AG04449 (cell line): ENCODE measurements around the gene TMEM176A.
"Not testable (repeated sequence)": the region's sequence is repeated elsewhere in the genome, so short reads cannot be mapped to it uniquely, and the experiment has no call there.

Experiments used
- CTCF ChIA-PET: fragments of 350-600 bp; formaldehyde crosslinking; extraction: SDS; loops from one replicate; lab custom pipeline; 2021; ENCODE audit warnings: antibody characterized with exemption; lab: Yijun Ruan, JAX
- POLR2A ChIA-PET: fragments of 400-600, 350-600 bp; formaldehyde crosslinking; extraction: SDS; loops from one replicate; lab custom pipeline; 2020; ENCODE audit warnings: antibody characterized with exemption, inconsistent platforms; lab: Yijun Ruan, JAX
- DNase-seq: peaks from one replicate; pipeline ENCODE4 v3.0.0-alpha.2; 2010; ENCODE audit warnings: low read depth, low spot score
- H3K4me3 ChIP-seq: 2 replicates; pipeline ENCODE4 v1.5.1; 2011; ENCODE audit warnings: low read depth, mild to moderate bottlenecking, control low read depth, low read length
- CTCF ChIP-seq: IDR thresholded peaks from one replicate; pipeline ENCODE4 v1.5.1; 2011; ENCODE audit warnings: mild to moderate bottlenecking, moderate library complexity, low read length, control low read depth, inconsistent platforms; ENCODE audit not compliant: insufficient read depth; ENCODE audit errors: missing control alignments

TMEM176A gene

GRCh38 chr7:150755473-150756099 is 45.0 kb upstream of the TMEM176A start:
- ChIA-PET CTCF (interaction anchor here (1.3 kb wide), 1 partner anchor 23 kb away, joined by 3 read pairs; no protein-coding TSS in a partner anchor), POLR2A (no interaction called here)
- no peak overlapping the region for H3K4me3 ChIP-seq
- no peak for DNase-seq
- TF ChIP-seq CTCF: no peak

- no peak overlapping the region for H3K4me3 ChIP-seq
- no peak for DNase-seq
- POLR2A ChIA-PET: no interaction called here
- no peak for TF ChIP-seq CTCF
- CTCF ChIA-PET: no interaction called here
Observed at GRCh38 chr7:150756166-150756565, 44.4 kb upstream of the TMEM176A start.

GRCh38 chr7:150756858-150757257 is 43.7 kb upstream of the TMEM176A start:
- no peak for DNase-seq

GRCh38 chr7:150759479-150759878 is 41.1 kb upstream of the TMEM176A start:
- ChIA-PET POLR2A (no interaction called here), CTCF (interaction anchor here (0.8 kb wide), 1 partner anchor 19 kb away, joined by 4 read pairs; no protein-coding TSS in a partner anchor)
- TF ChIP-seq CTCF: no peak

More at GRCh38 chr7:150756858-150757257, 43.7 kb upstream of the TMEM176A start:
- ChIA-PET POLR2A (no interaction called here), CTCF (no interaction called here)
- no peak overlapping the region for H3K4me3 ChIP-seq
- TF ChIP-seq CTCF: no peak

GRCh38 chr7:150766334-150766709 is 34.2 kb upstream of the TMEM176A start:
- no peak for TF ChIP-seq CTCF
- ChIA-PET CTCF (no interaction called here), POLR2A (no interaction called here)
- no peak overlapping the region for H3K4me3 ChIP-seq
- no peak for DNase-seq

More at GRCh38 chr7:150759479-150759878, 41.1 kb upstream of the TMEM176A start:
- DNase-seq: no peak
- no peak overlapping the region for H3K4me3 ChIP-seq

DNA sequence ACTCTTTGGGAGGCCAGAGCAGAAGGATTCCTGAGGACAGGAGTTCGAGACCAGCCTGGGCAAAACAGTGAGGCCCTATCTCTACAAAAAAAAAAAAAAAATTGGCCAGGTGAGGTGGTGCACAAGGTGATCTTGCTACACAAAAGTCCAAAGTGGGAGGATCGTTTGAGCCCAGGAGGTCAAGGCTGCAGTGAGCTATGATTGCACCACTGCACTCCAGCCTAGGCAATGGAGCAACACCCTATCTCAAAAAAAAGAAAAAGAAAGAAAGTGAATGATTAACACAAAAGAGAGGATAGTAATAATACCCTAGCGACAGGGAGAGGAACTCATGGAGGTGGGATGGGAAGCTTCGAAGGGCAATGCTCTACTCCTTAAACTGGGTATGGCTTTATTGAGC is 30.8 kb upstream of the TMEM176A start:
- POLR2A ChIA-PET: no interaction called here

GRCh38 chr7:150774131-150774530 is 26.4 kb upstream of the TMEM176A start:
- CTCF ChIA-PET, DNase-seq, H3K4me3 ChIP-seq, POLR2A ChIA-PET: not testable (repeated sequence)

More for the DNA sequence above, 30.8 kb upstream of the TMEM176A start:
- no peak for DNase-seq
- H3K4me3 ChIP-seq: no peak overlapping the region
- no peak for TF ChIP-seq CTCF
- CTCF ChIA-PET: interaction anchor here (1.0 kb wide), 1 partner anchor 9 kb away, joined by 5 read pairs; no protein-coding TSS in a partner anchor
